Nephron progenitor cell (in vitro differentiated cells): ENCODE results near the gene CYSTM1.

ENCODE experiments used
- DNase-seq: peaks from one replicate; pipeline ENCODE4 v3.0.0; 2021
- H3K27ac Mint-ChIP-seq: 2 replicates; pipeline ENCODE4 v1.8.0; 2021; ENCODE audit warnings: mild to moderate bottlenecking, moderate library complexity, mixed read lengths
- H3K27me3 Mint-ChIP-seq: 2 replicates; pipeline ENCODE4 v1.8.0; 2021; ENCODE audit warnings: mild to moderate bottlenecking, low read depth, mixed read lengths; ENCODE audit not compliant: poor library complexity
- H3K36me3 Mint-ChIP-seq: 2 replicates; pipeline ENCODE4 v1.8.0; 2021; ENCODE audit warnings: low read depth, mixed read lengths
- H3K4me1 Mint-ChIP-seq: 2 replicates; pipeline ENCODE4 v1.8.0; 2021; ENCODE audit warnings: mixed read lengths
- H3K4me3 Mint-ChIP-seq: 2 replicates; pipeline ENCODE4 v1.8.0; 2021; ENCODE audit warnings: mild to moderate bottlenecking, moderate library complexity, mixed read lengths
- H3K9me3 Mint-ChIP-seq: 2 replicates; pipeline ENCODE4 v1.8.0; 2021; ENCODE audit warnings: mild to moderate bottlenecking, moderate library complexity, mixed read lengths
- TF ChIP-seq, protein P1 (sequence below): fragments of 200-600 bp; sonication (generic); IDR thresholded peaks from 2 replicates; pipeline ENCODE4 v1.5.0; 2021; ENCODE audit warnings: antibody characterized with exemption

Gene CYSTM1

DNA sequence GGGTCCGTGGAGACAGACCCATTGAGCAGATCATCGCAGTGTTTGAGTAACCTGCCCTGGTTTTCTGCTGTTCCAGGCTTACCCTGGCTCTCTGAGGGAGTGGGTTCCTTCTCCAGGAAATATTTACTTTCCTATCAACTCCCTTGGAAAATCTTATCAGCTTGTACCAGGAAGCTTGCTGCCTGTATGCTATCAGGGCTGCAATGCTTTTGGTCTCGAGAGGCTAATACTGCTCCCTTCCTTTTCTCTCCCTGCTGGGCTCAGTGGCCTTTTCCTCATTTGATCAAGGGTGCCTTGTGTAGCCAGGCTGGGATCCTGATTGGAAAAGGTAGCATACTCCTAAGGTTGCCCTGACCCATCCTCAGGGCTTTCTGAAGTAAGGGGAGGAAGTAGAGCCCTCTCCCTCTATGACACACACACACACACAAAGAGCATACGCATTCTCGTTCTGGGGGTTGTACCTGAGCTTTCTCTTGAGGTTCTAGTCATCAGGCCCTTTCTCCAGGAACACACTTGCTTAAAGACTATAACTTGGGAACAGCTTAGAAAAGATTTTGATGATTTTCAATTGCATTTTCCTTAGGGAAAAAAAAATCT is 41.6 kb downstream of the CYSTM1 start:
- Mint-ChIP-seq H3K4me1 (peaks cover 14% of the 10 kb centered on the region), H3K9me3 (no peaks in the 10 kb centered on the region), H3K4me3 (no peak overlapping the region), H3K27me3 (peaks cover 3% of the 10 kb centered on the region), H3K27ac (peak overlapping the region; percentile 32), H3K36me3 (peaks cover 3% of the 10 kb centered on the region)
- no peak for DNase-seq
- TF ChIP-seq, protein P1, sequence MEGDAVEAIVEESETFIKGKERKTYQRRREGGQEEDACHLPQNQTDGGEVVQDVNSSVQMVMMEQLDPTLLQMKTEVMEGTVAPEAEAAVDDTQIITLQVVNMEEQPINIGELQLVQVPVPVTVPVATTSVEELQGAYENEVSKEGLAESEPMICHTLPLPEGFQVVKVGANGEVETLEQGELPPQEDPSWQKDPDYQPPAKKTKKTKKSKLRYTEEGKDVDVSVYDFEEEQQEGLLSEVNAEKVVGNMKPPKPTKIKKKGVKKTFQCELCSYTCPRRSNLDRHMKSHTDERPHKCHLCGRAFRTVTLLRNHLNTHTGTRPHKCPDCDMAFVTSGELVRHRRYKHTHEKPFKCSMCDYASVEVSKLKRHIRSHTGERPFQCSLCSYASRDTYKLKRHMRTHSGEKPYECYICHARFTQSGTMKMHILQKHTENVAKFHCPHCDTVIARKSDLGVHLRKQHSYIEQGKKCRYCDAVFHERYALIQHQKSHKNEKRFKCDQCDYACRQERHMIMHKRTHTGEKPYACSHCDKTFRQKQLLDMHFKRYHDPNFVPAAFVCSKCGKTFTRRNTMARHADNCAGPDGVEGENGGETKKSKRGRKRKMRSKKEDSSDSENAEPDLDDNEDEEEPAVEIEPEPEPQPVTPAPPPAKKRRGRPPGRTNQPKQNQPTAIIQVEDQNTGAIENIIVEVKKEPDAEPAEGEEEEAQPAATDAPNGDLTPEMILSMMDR, result no peak

DNA sequence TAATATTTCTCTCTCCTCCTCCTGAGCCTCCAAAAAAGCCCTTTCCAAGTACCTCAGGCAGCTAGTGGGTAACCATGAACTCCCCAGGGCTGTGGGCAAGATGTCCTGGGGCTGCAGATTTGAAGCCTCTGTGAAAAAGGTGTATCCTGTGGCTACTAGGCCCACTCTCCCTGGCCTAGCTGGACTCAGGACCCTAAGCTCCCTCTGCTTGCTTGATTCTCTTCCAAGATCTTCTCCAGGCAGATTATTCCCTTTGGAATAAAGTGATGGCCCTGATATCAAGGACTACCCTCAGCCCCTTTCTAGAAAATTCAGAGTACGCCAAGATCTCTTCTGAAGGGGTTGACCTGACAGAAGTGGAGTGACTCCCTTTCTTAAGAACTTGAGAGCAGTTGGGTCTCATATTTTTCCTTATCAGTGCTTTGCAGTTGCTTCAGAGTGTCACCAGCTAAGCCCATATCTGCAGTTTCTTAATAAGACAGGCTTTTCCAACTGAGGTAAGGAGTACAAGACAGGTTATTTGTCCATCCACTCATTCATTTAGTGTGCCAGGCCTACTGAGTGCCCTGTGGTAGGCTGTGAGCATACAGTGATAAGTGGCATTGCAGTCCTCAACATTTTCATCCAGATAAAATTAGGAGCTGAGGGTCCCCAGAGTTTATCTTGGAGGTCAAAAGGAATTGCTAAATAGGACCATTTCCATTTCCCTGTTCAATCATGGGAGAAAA is 42.5 kb downstream of the CYSTM1 start:
- no peak for DNase-seq
- Mint-ChIP-seq H3K9me3 (no peaks in the 10 kb centered on the region), H3K4me1 (peaks cover 14% of the 10 kb centered on the region), H3K27me3 (peaks cover 3% of the 10 kb centered on the region), H3K4me3 (no peak overlapping the region), H3K36me3 (peaks cover 7% of the 10 kb centered on the region), H3K27ac (no peak overlapping the region)
- TF ChIP-seq, protein P1, result no peak

DNA sequence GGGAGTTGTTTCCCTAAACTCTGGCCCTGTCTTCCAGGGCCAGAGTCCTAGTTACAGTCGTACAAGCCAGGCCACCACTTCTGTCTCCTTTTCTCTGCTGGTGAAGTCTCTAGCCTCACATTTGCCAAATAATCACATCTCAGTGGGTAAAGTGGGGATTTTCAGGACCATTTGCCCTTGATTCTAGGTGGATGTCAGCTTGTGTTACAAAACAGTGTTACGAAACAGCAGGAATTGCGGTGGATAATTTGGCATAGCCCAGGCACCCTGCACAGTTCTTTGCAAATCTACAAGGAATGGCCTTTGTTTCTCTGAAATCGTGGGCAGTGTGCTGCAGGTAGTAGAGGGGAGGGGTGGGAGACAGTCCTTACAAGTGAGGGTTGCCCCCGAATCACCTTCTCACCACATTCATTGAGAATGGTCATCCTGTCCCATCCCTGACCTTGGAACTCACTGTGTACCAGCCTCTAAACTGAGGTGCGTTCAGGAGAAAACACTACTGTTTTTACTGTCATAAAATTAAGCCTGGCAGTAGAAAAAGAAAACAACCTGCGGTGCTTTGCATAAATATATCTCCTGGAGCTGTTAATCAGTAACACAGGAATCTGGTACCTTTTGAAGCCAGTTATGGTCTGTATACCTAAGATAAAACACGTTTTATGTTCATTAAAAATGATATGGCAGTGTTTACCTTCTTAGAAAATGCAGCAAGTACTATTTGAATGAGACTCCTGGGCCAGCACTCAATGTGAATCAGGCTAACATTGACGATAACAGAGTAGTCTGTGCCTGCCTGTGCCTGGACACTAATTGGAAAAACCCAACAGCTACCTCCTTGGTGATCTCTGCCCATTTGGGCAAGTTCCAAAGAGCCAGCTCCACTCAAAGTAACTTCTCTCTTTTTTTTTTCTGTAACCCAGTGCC is 44.3 kb downstream of the CYSTM1 start:
- H3K4me1 Mint-ChIP-seq, result peaks cover 18% of the 10 kb centered on the region
- peaks cover 7% of the 10 kb centered on the region for H3K36me3 Mint-ChIP-seq
- H3K27ac Mint-ChIP-seq, result no peak overlapping the region
- H3K27me3 Mint-ChIP-seq, result peaks cover 3% of the 10 kb centered on the region
- DNase-seq, result no peak
- TF ChIP-seq, protein P1, result no peak
- H3K9me3 Mint-ChIP-seq, result no peaks in the 10 kb centered on the region
- no peak overlapping the region for H3K4me3 Mint-ChIP-seq

DNA sequence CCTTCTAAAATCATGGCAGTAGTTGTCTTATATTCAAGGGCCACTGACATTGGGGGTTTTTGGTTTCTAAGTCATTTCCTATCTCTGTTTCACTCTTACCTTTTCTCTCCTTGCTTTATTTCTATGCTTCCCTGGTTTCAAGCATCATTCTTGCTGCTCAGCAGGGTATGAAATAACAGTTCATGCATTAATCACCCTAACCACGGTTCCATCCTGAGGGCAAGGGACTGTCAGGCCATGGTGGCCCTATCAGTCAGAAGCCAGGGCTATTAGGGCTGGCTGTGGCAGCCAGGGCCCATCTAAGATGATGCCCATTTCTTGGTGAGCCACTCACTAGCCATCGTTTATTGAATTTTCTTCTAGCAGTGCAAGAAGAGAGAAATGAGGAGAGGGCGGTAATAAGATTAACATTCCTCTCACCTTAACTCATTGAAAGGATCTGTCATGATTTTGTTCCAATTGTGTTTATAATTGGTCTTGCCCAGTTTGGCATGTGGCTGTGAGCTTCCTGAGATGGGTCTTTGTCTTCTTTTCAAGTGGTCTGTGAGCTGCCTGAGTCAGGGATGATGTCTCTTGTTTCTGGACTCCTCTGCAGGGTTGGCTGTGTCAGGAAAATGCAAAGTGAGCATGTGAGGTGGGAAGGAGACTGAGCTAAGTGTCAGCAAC is 45.2 kb downstream of the CYSTM1 start:
- Mint-ChIP-seq H3K27ac (no peak overlapping the region), H3K27me3 (peaks cover 3% of the 10 kb centered on the region), H3K36me3 (peaks cover 7% of the 10 kb centered on the region), H3K4me3 (no peak overlapping the region), H3K4me1 (peaks cover 18% of the 10 kb centered on the region), H3K9me3 (no peaks in the 10 kb centered on the region)
- no peak for DNase-seq
- TF ChIP-seq, protein P1, result no peak

DNA sequence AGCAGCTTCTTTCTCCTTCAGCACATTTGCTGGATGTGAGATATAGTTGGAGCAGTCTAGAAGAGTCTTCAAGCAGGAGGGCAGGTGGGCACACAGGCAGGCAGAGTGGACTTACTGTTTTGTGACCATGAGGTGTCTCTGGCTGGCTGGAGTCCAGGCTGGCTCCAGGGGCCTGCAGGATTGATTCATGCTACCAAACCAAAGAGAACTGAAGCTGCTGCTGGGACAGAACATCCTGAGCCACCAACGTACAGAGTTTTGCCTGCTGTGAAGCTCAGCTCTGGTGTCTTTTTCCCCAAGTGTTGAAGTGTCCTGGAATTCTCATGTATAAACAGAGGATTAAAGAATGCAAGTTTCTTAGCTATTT is 45.7 kb downstream of the CYSTM1 start:
- DNase-seq, result no peak
- Mint-ChIP-seq H3K9me3 (no peaks in the 10 kb centered on the region), H3K27me3 (peaks cover 3% of the 10 kb centered on the region), H3K27ac (no peak overlapping the region), H3K4me3 (no peak overlapping the region), H3K36me3 (peaks cover 7% of the 10 kb centered on the region), H3K4me1 (peaks cover 18% of the 10 kb centered on the region)
- TF ChIP-seq, protein P1, result no peak
